ENCODE results near the gene ANKMY1. TPM values are rescaled to one million over a fixed set of nuclear protein-coding genes. Genes with fewer than 3 reads are reported as not detected.
"Not testable (repeated sequence)": the region's sequence is repeated elsewhere in the genome, so short reads cannot be mapped to it uniquely, and the experiment has no call there.

The ANKMY1 gene
- total RNA-seq, 1 donor from 2014 or later = 16.8 TPM

DNA sequence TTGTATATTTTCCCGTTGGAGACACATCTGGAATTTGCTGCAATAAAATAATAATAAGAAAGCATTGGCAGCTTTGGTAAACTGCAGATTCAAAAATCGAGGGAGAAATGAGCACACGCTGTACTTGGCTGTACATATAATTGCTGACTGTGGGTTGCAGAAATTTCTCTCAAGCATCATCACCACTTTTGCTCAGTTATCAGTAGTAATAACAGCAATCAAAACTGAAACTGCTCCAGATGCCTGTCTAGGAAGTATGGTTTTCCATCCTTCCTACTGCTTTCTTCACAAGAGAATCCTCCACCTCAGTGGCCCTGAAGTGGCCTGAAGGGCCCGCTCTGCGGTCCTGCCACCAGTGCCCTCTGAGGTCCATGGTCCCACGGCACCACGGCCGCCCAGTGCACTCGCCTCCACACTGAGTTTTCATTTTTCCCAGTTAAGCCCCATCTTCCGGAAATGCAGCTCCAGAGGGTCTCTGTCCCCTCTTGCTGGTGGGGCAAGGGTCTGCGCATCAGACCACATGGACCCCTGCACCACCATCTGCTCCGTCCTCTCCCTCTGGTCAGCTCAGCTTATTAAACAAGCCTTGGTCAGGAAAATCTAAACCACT lies 6.3 kb upstream of the ANKMY1 start:
- Mint-ChIP-seq H3K27ac (peak overlapping the region; percentile 16), H3K4me3 (peak overlapping the region; percentile 53), H3K9me3 (no peaks in the 10 kb centered on the region), H3K4me1 (ENCODE audit: unreplicated experiment) (peaks cover 21% of the 10 kb centered on the region), H3K36me3 (peaks cover 9% of the 10 kb centered on the region), H3K27me3 (peaks cover 7% of the 10 kb centered on the region)
- TF ChIP-seq, protein P1, sequence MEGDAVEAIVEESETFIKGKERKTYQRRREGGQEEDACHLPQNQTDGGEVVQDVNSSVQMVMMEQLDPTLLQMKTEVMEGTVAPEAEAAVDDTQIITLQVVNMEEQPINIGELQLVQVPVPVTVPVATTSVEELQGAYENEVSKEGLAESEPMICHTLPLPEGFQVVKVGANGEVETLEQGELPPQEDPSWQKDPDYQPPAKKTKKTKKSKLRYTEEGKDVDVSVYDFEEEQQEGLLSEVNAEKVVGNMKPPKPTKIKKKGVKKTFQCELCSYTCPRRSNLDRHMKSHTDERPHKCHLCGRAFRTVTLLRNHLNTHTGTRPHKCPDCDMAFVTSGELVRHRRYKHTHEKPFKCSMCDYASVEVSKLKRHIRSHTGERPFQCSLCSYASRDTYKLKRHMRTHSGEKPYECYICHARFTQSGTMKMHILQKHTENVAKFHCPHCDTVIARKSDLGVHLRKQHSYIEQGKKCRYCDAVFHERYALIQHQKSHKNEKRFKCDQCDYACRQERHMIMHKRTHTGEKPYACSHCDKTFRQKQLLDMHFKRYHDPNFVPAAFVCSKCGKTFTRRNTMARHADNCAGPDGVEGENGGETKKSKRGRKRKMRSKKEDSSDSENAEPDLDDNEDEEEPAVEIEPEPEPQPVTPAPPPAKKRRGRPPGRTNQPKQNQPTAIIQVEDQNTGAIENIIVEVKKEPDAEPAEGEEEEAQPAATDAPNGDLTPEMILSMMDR (conservative IDR thresholded peaks at IDR 0.05) = no peak
- peak; percentile 63 for DNase-seq (ENCODE audit: extremely low spot score, unreplicated experiment)

DNA sequence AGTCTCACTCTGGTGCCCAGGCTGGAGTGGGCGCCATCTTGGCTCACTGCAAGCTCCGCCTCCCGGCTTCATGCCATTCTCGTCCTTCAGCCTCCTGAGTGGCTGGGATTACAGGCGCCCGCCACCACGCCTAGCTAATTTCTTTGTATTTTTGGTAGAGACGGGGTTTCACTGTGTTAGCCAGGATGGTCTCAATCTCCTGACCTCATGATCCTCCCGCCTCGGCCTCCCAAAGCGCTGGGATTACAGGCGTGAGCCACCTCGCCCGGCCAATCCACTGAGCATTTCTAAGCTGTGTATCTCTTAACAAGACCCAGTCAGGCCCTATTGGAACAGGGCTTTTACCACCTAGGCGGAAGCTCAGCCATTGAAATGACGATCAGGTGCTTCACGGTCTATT lies 5.4 kb upstream of the ANKMY1 start:
- H3K36me3 Mint-ChIP-seq, H3K4me3 Mint-ChIP-seq, H3K27ac Mint-ChIP-seq, H3K9me3 Mint-ChIP-seq, H3K27me3 Mint-ChIP-seq: not testable (repeated sequence)
- peak; percentile 40 for DNase-seq (ENCODE audit: extremely low spot score, unreplicated experiment)
- peaks cover 28% of the 10 kb centered on the region for H3K4me1 Mint-ChIP-seq (ENCODE audit: unreplicated experiment)

DNA sequence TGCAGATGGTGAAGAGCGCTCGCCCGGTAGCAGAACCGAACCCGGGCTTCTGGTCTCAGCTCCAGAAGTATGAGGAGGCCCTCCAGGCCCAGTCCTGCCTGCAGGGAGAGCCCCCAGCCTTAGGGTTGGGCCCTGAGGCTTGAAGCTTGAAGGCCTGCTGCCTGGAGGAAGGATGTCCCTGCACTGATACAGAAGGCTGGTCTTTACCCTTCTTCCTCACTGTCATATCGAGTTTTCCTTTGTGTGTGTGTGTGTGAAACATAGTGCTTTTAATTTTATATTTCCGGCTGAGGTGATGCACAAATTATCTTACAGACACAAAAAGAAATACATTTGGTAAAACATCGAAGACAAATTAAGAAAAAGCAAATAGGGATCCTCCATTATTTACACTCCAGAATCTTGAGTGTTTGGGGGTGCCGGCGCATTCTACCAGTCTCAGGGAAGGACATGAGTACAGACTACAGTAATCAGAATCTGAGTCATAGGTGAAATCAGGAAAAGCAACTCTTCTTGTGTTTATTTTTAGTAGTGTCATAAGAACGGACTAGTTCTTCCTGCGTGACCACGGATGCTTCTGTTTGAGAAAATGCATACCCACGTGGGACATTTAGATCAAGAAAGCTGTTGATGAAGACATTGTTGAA lies 3.7 kb upstream of the ANKMY1 start:
- H3K4me1 Mint-ChIP-seq (ENCODE audit: unreplicated experiment) = peaks cover 26% of the 10 kb centered on the region
- TF ChIP-seq, protein P1 (conservative IDR thresholded peaks at IDR 0.05) = peak; percentile 19
- H3K27ac Mint-ChIP-seq = peak overlapping the region; percentile 98
- H3K4me3 Mint-ChIP-seq = peak overlapping the region; percentile 91
- peak; percentile 22 for DNase-seq (ENCODE audit: extremely low spot score, unreplicated experiment)
- no peaks in the 10 kb centered on the region for H3K9me3 Mint-ChIP-seq
- peaks cover 9% of the 10 kb centered on the region for H3K36me3 Mint-ChIP-seq
- H3K27me3 Mint-ChIP-seq = no peaks in the 10 kb centered on the region

DNA sequence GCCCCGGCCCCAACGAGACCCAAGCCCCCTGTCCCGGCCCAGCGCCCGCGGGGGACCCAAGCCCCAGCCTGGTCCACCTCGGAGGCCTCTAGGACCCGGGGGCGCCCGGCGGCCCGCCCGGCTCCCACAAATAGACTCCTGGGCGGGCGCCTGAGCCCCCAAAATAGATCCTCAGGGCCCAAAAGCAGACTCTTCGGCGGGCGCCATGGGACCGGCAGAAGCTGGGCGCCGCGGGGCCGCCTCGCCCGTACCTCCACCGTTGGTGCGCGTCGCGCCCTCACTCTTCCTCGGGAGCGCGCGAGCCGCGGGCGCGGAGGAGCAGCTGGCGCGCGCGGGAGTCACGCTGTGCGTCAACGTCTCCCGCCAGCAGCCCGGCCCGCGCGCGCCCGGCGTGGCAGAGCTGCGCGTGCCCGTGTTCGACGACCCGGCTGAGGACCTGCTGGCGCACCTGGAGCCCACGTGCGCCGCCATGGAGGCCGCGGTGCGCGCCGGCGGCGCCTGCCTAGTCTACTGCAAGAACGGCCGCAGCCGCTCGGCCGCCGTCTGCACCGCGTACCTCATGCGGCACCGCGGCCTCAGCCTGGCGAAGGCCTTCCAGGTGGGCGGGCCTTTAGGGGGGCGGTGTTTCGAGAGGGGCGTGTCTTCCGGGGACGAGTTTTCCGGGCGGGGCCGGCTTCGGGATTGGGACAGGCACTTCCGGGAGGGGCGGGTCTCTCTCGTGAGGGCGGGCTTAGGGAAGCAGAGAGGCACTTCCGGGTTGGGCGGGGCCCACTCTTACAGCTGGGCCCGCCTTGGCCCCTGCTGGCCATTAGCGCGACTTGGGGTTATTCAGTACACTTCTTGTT lies 2.9 kb upstream of the ANKMY1 start:
- H3K27ac Mint-ChIP-seq = peak overlapping the region; percentile 98
- H3K9me3 Mint-ChIP-seq = no peaks in the 10 kb centered on the region
- H3K36me3 Mint-ChIP-seq = peaks cover 9% of the 10 kb centered on the region
- H3K27me3 Mint-ChIP-seq = no peaks in the 10 kb centered on the region
- peaks cover 26% of the 10 kb centered on the region for H3K4me1 Mint-ChIP-seq (ENCODE audit: unreplicated experiment)
- TF ChIP-seq, protein P1 (conservative IDR thresholded peaks at IDR 0.05) = peak; percentile 64
- DNase-seq (ENCODE audit: extremely low spot score, unreplicated experiment) = peak; percentile 99
- H3K4me3 Mint-ChIP-seq = peak overlapping the region; percentile 91

DNA sequence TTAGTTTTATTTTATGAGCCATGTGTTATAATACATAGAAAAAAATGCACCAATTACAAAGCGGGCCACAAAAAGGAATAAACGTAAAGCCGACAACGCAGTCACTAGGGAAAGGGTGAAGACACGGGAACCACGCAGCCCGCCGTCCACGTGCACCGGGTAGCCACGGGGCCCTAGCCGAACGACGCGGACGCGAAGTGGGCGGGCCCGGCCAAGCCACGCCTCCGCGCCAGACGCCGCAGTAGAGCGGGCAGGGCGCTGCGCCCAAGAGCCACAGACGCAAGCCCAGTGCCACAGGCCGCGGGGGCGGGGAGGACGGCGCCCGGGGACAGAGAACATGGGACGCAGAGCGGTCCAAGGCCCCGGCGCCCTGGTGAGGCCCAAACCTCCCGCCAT lies 2.3 kb upstream of the ANKMY1 start, which contains the start of gene DUSP28:
Gene DUSP28 (plus strand): TSS at position 274 of the 396 bp plus-strand sequence. CDS start 328 bp downstream, outside the sequence.
- Mint-ChIP-seq H3K36me3 (peaks cover 9% of the 10 kb centered on the region), H3K4me1 (ENCODE audit: unreplicated experiment) (peaks cover 26% of the 10 kb centered on the region)

More for the DNA sequence above, 2.3 kb upstream of the ANKMY1 start, which contains the start of gene DUSP28:
- Mint-ChIP-seq H3K27me3 (no peaks in the 10 kb centered on the region), H3K27ac (peak within 1 kb of the TSS; percentile 98), H3K4me3 (peak within 1 kb of the TSS; percentile 91), H3K9me3 (no peaks in the 10 kb centered on the region)
- TF ChIP-seq, protein P1 (conservative IDR thresholded peaks at IDR 0.05) = no peak
- peak; percentile 90 for DNase-seq (ENCODE audit: extremely low spot score, unreplicated experiment)
